Skeletal muscle satellite cell (primary cell): ENCODE measurements around the gene CDK10.
"Not testable (repeated sequence)": the region's sequence is repeated elsewhere in the genome, so short reads cannot be mapped to it uniquely, and the experiment has no call there.

ENCODE experiments used
- H3K27me3 ChIP-seq: 2 replicates; pipeline ENCODE4 v1.7.0; 2013; ENCODE audit warnings: low read length; ENCODE audit not compliant: control insufficient read depth, insufficient read depth
- H3K36me3 ChIP-seq: 2 replicates; pipeline ENCODE4 v1.7.0; 2013; ENCODE audit warnings: mild to moderate bottlenecking, control low read depth, low read length; ENCODE audit not compliant: insufficient read depth
- H3K4me1 ChIP-seq: 2 replicates; pipeline ENCODE4 v1.7.0; 2013; ENCODE audit warnings: low read length; ENCODE audit not compliant: control insufficient read depth, insufficient read depth
- H3K4me2 ChIP-seq: 2 replicates; pipeline ENCODE4 v1.7.0; 2013; ENCODE audit warnings: mild to moderate bottlenecking, low read length
- H3K4me3 ChIP-seq: 2 replicates; pipeline ENCODE4 v1.7.0; 2013; ENCODE audit warnings: low read length
- H3K9ac ChIP-seq: 2 replicates; pipeline ENCODE4 v1.7.0; 2013; ENCODE audit warnings: mild to moderate bottlenecking, low read depth, low read length, moderate library complexity
- H3K9me3 ChIP-seq: replicated peaks from 2 replicates; pipeline ENCODE4 v1.7.0; 2013; ENCODE audit warnings: mild to moderate bottlenecking, control low read depth, low read length

CDK10 gene

DNA sequence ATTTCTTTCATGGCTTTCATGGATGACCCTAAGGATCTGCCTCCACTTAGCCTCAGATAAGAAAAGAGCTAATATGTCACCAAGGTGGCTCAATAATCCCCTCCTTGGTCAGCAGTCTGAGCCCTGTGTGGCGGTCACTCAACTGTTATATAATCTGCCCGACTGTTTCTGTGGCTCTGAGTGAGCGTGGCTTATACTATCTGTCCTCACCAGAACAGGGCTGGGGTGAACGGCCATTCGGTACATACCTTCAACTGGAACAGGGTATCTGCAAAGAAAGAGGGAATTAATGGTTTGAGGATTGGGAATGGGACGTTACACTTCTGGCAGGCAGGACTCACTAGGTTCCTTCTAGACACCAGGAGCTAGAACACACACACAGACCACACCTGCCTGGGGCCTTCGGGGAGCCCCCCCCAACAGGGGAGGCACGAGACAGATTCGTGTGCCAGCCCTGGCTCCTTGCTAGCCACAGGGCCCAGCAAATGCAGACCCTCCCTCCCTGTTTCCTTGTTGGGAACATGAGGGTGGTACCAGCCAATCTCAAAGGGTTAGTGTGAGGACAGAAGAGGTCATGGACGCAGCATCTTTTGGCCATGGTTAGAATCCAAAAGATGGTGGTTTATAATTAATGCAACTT lies 32.7 kb upstream of the CDK10 start:
- Histone ChIP-seq H3K9me3 (no peaks in the 10 kb centered on the region), H3K4me3 (no peak overlapping the region), H3K27me3 (no peaks in the 10 kb centered on the region), H3K36me3 (peaks cover 11% of the 10 kb centered on the region), H3K9ac (no peak overlapping the region), H3K4me1 (peaks cover 8% of the 10 kb centered on the region), H3K4me2 (no peak overlapping the region)

DNA sequence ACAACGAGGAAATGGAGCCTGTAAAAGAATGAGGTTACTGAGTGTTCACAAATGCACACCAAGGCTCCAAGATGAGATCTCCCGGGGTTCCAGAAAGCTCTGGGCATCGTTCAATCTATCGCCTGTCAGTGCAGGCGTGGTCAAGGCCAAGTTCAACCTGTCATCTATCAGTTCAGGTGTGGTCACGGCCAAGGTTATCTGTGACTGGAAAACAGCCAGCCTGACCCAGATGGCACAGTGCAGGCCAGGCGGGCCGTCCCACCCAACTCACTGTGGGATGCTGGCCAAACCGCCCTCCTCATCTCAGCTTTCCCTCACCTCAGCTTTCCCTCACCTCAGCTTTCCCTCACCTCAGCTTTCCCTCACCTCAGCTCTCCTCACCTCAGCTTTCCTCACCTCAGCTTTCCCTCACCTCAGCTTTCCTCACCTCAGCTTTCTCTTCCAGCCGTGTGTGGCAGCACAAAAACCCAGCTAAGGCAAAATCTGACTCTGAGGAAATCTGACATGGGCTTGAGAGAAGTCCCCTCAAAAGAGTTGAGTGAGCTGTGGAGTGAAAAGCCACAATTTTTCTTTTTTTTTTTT lies 31.3 kb upstream of the CDK10 start:
- no peaks in the 10 kb centered on the region for H3K27me3 ChIP-seq
- H3K4me3 ChIP-seq = no peak overlapping the region
- H3K9ac ChIP-seq = no peak overlapping the region
- H3K4me2 ChIP-seq = no peak overlapping the region
- H3K9me3 ChIP-seq = no peaks in the 10 kb centered on the region
- H3K36me3 ChIP-seq = peaks cover 17% of the 10 kb centered on the region
- H3K4me1 ChIP-seq = peaks cover 13% of the 10 kb centered on the region

DNA sequence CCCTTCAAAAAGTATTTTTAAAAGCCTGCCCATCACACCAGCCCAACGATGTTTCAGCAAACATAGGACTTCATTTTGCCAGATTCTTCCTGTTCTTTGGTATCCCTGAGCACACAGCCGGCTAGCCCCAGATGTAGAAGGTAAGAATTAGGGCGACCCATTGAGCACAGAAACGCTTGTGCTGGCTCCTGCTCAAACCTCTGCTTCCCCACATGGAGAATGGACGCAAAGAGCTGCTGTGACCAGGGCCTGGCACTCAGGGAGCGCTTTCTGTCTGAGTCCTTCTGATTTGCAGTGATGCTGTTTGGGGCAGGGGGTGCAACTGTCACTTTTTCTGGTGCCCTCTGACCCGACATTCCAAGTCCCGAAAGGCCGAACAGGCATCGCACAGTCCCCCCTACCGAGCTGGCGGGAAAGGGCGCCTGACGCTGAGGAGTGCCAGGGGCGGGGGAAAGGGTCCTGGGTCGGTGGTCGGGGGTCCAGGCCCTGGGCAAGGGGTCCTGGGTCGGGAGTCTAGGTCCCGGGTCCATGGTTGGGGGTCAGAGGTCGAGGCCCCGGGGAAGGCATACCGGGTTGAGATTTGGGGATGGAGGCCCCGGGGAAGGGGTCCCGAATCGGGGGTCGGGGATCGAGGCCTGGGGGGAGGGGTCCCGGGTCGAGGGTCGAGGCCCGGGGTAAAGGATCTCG lies 29.9 kb upstream of the CDK10 start:
- Histone ChIP-seq H3K4me1 (peaks cover 13% of the 10 kb centered on the region), H3K4me3 (peak overlapping the region; percentile 97), H3K27me3 (no peaks in the 10 kb centered on the region), H3K9ac (peak overlapping the region; percentile 95), H3K4me2 (peak overlapping the region; percentile 91), H3K9me3 (no peaks in the 10 kb centered on the region), H3K36me3 (peaks cover 29% of the 10 kb centered on the region)

DNA sequence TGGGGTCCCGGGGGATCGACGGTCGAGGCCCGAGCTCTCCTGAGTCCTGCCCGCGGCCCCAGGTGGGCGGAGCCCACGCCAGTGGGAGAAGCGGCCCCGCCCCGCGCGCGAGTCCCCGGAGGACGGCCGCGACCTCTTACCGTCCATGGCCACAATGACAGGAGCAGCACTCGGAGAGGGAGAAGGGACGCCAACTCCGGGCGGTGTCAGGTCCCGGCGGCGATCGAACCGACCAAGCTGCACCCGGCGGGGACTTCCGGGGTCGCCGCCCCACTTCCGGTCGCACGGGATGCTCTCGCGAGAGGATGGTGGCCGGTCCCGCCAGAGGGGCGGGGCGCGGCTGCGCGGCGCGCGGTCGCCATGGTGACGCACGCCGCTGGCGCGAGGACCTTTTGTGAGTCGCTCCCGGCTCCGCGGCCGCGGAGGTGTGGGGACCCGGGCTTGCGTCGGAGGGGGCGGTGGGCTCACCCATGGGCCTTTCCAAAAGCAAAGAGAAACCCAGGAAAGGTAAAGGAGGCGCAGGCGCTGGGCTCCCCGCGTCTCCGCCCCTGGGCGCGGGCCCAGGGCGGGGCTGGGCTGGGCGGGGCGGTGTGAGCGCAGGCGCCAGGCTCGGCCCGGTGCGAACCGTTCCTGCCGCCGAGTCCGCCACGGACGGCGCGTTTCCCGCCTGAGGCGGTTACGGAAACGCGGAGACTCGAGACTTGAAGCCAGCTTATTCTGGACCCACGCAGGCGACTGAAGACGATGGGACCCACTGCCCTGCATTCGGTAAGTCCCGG lies 28.9 kb upstream of the CDK10 start, which contains the start of the genes CHMP1A and SPATA33:
Gene CHMP1A, minus strand, starts transcription at position 267 of the 779 bp plus-strand sequence. Its CDS starts 120 bp downstream, at position 147.
Gene SPATA33, plus strand, starts transcription at position 395 of the 779 bp plus-strand sequence. Its CDS starts 76 bp downstream, at position 471.
- H3K9me3 ChIP-seq = no peaks in the 10 kb centered on the region
- H3K4me2 ChIP-seq = peak within 1 kb of the TSS; percentile 91
- H3K4me1 ChIP-seq = peaks cover 13% of the 10 kb centered on the region
- H3K4me3 ChIP-seq = peak within 1 kb of the TSS; percentile 97
- H3K36me3 ChIP-seq = peaks cover 30% of the 10 kb centered on the region
- peak within 1 kb of the TSS; percentile 95 for H3K9ac ChIP-seq
- no peaks in the 10 kb centered on the region for H3K27me3 ChIP-seq

DNA sequence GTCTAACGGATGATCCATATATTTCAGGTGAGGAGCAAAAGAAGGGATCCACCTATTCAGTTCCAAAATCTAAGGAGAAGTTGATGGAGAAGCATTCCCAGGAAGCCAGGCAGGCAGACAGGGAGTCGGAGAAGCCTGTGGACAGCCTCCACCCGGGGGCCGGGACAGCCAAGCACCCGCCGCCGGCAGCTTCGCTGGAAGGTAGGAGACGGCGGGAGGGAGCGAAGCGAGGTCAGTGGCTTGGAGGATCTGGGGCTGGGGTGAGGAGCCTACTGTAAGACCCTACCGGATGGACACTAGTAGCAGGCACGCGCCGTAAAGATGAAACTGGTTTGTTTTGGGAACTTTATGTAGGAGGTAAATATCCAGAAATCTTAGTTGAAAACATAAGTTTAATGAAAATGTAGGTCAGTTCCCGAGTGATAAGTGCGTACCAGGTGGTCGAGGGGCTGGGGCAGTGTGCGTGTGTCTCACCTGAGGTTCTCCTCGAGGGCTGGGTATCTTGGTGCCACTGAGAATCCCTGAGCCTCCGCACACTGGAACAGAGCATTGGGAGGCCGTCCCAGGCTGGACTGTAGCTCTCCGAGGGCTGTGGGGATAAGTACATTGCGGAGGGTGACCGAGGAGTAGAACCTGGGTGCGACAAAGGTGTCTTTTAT lies 28.1 kb upstream of the CDK10 start:
- Histone ChIP-seq H3K9me3 (no peaks in the 10 kb centered on the region), H3K36me3 (peaks cover 31% of the 10 kb centered on the region), H3K27me3 (no peaks in the 10 kb centered on the region), H3K9ac (peak overlapping the region; percentile 95), H3K4me2 (peak overlapping the region; percentile 91), H3K4me1 (peaks cover 13% of the 10 kb centered on the region), H3K4me3 (peak overlapping the region; percentile 97)

DNA sequence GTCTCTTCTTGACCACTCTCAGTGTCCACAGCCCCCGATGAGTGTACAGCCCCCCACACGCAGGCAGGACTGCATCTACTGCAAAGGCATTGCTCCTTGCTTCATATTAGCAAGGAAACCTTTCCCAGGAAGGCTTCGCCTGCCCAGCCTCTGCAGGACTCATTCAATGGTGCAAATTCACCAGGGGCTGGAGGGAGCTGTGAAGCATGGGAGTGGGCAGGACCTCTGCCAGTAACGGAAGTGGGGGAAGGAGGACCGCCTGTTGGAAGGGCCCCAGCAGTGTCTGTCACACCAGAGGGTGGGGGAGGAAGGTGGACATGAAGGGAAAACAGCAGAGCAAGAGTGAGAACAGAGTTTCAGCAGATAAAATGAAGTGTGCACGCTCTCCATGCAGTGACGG lies 26.3 kb upstream of the CDK10 start:
- Histone ChIP-seq H3K27me3 (no peaks in the 10 kb centered on the region), H3K36me3 (peaks cover 35% of the 10 kb centered on the region)

DNA sequence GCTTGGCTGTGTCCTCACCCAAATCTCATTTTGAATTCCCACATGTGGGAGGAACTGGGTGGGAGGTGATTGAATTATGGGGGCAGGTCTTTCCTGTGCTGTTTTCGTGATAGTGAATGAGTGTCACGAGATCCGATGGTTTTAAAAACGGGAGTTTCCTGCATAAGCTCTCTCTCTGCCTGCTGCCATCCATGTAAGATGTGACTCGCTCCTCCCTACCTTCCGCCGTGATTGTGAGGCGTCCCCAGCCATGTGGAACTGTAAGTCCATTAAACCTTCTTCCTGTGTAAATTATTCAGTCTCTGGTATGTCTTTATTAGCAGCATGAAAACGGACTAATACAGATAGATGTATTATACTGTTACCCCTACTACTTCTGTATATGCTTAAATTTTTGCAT lies 25.3 kb upstream of the CDK10 start:
- Histone ChIP-seq H3K9me3 (no peaks in the 10 kb centered on the region), H3K9ac (no peak overlapping the region), H3K27me3 (no peaks in the 10 kb centered on the region), H3K36me3 (peaks cover 35% of the 10 kb centered on the region), H3K4me3 (no peak overlapping the region), H3K4me2 (no peak overlapping the region), H3K4me1 (peaks cover 13% of the 10 kb centered on the region)

More for the DNA sequence above, 26.3 kb upstream of the CDK10 start:
- H3K4me3 ChIP-seq = no peak overlapping the region
- H3K9ac ChIP-seq = no peak overlapping the region
- H3K4me2 ChIP-seq = no peak overlapping the region
- peaks cover 13% of the 10 kb centered on the region for H3K4me1 ChIP-seq
- no peaks in the 10 kb centered on the region for H3K9me3 ChIP-seq

DNA sequence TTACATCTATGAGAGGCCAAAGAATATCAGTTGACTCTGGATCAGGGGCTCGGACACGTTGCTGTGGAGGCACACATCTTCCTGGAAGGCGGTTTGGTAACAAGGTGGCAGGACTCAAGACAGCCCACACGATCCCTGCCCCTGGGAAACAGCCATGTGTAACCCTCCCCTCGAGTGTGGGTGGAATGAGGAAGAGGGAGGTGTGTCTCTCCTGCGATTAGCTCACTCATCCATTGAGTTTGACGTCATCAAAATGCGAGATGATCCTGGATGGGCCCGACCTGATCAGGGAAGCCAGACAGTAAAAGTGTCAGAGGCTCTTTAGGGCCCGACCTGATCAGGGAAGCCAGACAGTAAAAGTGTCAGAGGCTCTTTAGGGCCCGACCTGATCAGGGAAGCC lies 22.3 kb upstream of the CDK10 start:
- peaks cover 35% of the 10 kb centered on the region for H3K36me3 ChIP-seq
- H3K9me3 ChIP-seq, H3K9ac ChIP-seq, H3K4me1 ChIP-seq, H3K4me2 ChIP-seq, H3K27me3 ChIP-seq, H3K4me3 ChIP-seq: not testable (repeated sequence)

DNA sequence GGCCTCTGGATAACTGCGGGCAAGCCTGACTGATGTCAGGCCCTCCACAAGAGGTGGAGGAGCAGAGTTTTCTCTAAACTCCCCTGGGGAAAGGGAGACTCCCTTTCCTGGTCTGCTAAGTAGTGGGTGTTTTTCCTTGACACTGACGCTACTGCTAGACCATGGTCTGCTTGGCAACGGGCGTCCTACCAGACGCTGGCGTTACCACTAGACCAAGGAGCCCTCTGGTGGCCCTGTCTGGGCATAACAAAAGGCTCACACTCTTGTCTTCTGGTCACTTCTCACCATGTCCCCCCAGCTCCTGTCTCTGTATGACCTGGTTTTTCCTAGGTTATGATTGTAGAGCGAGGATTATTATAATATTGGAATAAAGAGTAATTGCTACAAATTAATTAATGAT lies 19.5 kb upstream of the CDK10 start:
- not testable (repeated sequence) for H3K9me3 ChIP-seq, H3K9ac ChIP-seq, H3K4me1 ChIP-seq, H3K27me3 ChIP-seq, H3K4me2 ChIP-seq, H3K4me3 ChIP-seq
- H3K36me3 ChIP-seq = peaks cover 10% of the 10 kb centered on the region

DNA sequence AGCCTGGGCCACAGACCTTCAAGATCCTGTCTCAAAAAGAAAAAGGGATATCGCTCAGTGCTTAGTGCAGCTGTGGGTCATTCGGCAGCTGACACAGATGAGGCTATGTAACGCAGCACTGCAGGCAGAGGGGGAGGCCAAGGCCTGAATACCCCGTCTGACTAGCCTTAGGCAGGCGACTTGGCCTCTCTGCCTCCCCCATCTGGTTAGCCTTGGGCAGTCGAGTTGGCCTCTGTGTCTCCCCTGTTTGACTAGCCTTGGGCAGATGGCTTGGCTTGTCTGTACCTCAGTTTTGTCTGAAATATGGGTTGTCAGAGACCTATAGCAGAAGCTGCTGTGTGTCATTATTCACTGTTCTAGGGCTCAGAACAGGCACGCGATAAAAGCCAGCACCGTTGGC lies 18.9 kb upstream of the CDK10 start:
- H3K36me3 ChIP-seq = peaks cover 10% of the 10 kb centered on the region
- no peak overlapping the region for H3K4me2 ChIP-seq
- no peak overlapping the region for H3K9ac ChIP-seq
- peaks cover 5% of the 10 kb centered on the region for H3K4me1 ChIP-seq
- no peak overlapping the region for H3K4me3 ChIP-seq
- H3K27me3 ChIP-seq = no peaks in the 10 kb centered on the region
- H3K9me3 ChIP-seq = no peaks in the 10 kb centered on the region

DNA sequence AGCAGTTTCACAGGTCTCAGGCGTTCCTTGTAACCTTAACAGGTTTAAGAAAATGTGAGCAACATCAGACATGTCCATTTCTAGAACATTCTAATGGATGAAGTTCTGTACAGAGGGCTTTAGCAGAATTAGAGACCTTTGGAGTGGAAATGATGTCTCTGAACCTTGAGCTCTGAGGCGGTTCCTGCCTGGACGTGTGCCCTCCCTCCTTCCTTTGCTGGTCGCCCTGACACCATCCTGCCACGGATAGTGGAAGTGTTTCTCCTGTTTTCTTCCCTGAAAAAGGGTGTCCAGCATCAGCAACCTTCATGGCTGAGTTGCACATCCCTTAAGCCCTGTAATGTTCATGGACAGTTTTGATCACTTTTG lies 17.7 kb upstream of the CDK10 start:
- Histone ChIP-seq H3K4me1 (peaks cover 5% of the 10 kb centered on the region), H3K4me2 (no peak overlapping the region), H3K9ac (no peak overlapping the region), H3K4me3 (no peak overlapping the region), H3K9me3 (no peaks in the 10 kb centered on the region), H3K36me3 (peaks cover 5% of the 10 kb centered on the region), H3K27me3 (no peaks in the 10 kb centered on the region)
